Right kidney (tissue), 9 donors: ENCODE results near the gene RPL26.

Experiments used
- DNase-seq: peaks from one replicate; pipeline ENCODE4 v3.0.0-alpha.2; 2016
- long read RNA-seq, 8 donors: transcript quantifications; one replicate each; lab custom pipeline, GENCODE V29; 2026

RPL26 gene
- long read RNA-seq, donor 1, transcript RPL26-214 (4 exons, 528 nt): major isoform, 3,112 of 4,384 reads
- long read RNA-seq, donor 1, transcript RPL26-203 (2 exons, 569 nt): minor isoform, 25 of 4,384 reads
- long read RNA-seq, donor 1, transcript RPL26-202 (2 exons, 456 nt): minor isoform, 193 of 4,384 reads
- long read RNA-seq, donor 1, transcript RPL26-204 (3 exons, 1,002 nt): minor isoform, 146 of 4,384 reads
- long read RNA-seq, donor 1, partial matches to known transcripts: 757 of 4,384 reads
- long read RNA-seq, donor 1, other reads (novel, unspliced or antisense): 118 of 4,384 reads
- long read RNA-seq, donor 2, transcript RPL26-202 (2 exons, 456 nt): minor isoform, 118 of 2,160 reads
- long read RNA-seq, donor 2, transcript RPL26-214 (4 exons, 528 nt): major isoform, 1,489 of 2,160 reads
- long read RNA-seq, donor 2, transcript RPL26-204 (3 exons, 1,002 nt): minor isoform, 53 of 2,160 reads
- long read RNA-seq, donor 2, transcript RPL26-208 (2 exons, 534 nt): minor isoform, 15 of 2,160 reads
- long read RNA-seq, donor 2, partial matches to known transcripts: 399 of 2,160 reads
- long read RNA-seq, donor 2, other reads (novel, unspliced or antisense): 67 of 2,160 reads
- long read RNA-seq, donor 3, transcript RPL26-214 (4 exons, 528 nt): major isoform, 755 of 1,113 reads
- long read RNA-seq, donor 3, transcript RPL26-204 (3 exons, 1,002 nt): minor isoform, 35 of 1,113 reads
- long read RNA-seq, donor 3, transcript RPL26-202 (2 exons, 456 nt): minor isoform, 54 of 1,113 reads
- long read RNA-seq, donor 3, transcript RPL26-208 (2 exons, 534 nt): minor isoform, 8 of 1,113 reads
- long read RNA-seq, donor 3, partial matches to known transcripts: 217 of 1,113 reads
- long read RNA-seq, donor 3, other reads (novel, unspliced or antisense): 34 of 1,113 reads
- long read RNA-seq, donor 4, transcript RPL26-208 (2 exons, 534 nt): minor isoform, 12 of 1,801 reads
- long read RNA-seq, donor 4, transcript RPL26-202 (2 exons, 456 nt): minor isoform, 92 of 1,801 reads
- long read RNA-seq, donor 4, transcript RPL26-214 (4 exons, 528 nt): major isoform, 1,243 of 1,801 reads
- long read RNA-seq, donor 4, transcript RPL26-204 (3 exons, 1,002 nt): minor isoform, 55 of 1,801 reads
- long read RNA-seq, donor 4, partial matches to known transcripts: 302 of 1,801 reads
- long read RNA-seq, donor 4, other reads (novel, unspliced or antisense): 79 of 1,801 reads
- long read RNA-seq, donor 5, transcript RPL26-214 (4 exons, 528 nt): major isoform, 1,703 of 2,343 reads
- long read RNA-seq, donor 5, transcript RPL26-204 (3 exons, 1,002 nt): minor isoform, 50 of 2,343 reads
- long read RNA-seq, donor 5, transcript RPL26-202 (2 exons, 456 nt): minor isoform, 62 of 2,343 reads
- long read RNA-seq, donor 5, transcript RPL26-203 (2 exons, 569 nt): minor isoform, 17 of 2,343 reads
- long read RNA-seq, donor 5, partial matches to known transcripts: 478 of 2,343 reads
- long read RNA-seq, donor 5, other reads (novel, unspliced or antisense): 12 of 2,343 reads
- long read RNA-seq, donor 6, transcript RPL26-214 (4 exons, 528 nt): major isoform, 1,103 of 1,688 reads
- long read RNA-seq, donor 6, transcript RPL26-203 (2 exons, 569 nt): minor isoform, 20 of 1,688 reads
- long read RNA-seq, donor 6, transcript RPL26-204 (3 exons, 1,002 nt): minor isoform, 49 of 1,688 reads
- long read RNA-seq, donor 6, transcript RPL26-202 (2 exons, 456 nt): minor isoform, 106 of 1,688 reads
- long read RNA-seq, donor 6, partial matches to known transcripts: 367 of 1,688 reads
- long read RNA-seq, donor 6, other reads (novel, unspliced or antisense): 30 of 1,688 reads
- long read RNA-seq, donor 7: 0 reads
- long read RNA-seq, donor 8, transcript RPL26-202 (2 exons, 456 nt): minor isoform, 84 of 1,947 reads
- long read RNA-seq, donor 8, transcript RPL26-203 (2 exons, 569 nt): minor isoform, 14 of 1,947 reads
- long read RNA-seq, donor 8, transcript RPL26-204 (3 exons, 1,002 nt): minor isoform, 54 of 1,947 reads
- long read RNA-seq, donor 8, transcript RPL26-214 (4 exons, 528 nt): major isoform, 1,388 of 1,947 reads
- long read RNA-seq, donor 8, partial matches to known transcripts: 305 of 1,947 reads
- long read RNA-seq, donor 8, other reads (novel, unspliced or antisense): 92 of 1,947 reads

DNA sequence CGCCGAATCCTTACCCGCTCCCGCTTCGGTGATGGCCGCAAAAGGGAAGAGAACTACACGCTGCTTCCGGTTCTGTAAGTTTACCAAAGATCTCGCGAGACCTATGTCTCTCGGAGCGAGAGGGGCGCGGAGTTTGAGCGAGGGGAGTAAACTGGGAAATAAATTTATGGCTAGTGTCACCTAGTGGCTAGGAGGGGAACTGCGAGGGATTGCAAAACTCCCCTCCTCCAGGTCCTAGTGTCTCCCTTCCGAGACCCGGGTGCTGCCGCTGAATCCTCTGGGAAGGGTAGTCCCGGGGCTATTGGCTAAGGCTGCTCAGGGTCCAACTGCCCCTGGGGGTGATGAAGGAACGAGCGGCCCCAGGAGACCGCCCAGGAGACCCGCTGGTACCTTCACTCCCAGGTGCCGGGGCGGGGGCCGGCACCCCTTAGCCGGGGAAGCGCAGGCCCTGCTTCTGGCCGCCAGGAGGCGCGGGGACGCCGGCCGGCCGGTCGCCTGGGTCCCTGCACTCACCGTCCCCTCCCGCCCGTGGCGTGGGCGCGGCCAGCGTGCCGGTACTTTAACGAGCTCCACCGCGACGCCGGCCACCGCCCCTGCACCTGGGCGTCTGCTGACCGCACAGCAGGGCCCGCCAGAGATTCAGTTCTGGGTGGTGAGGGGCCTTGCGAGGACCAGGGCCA is at the start of gene RPL26:
Gene RPL26, minus strand, starts transcription at position 51 of the 680 bp plus-strand sequence. CDS start 883 bp downstream, outside the sequence.
- peak; percentile 99 for DNase-seq

GRCh38 chr17:8430966-8431365 is 48.0 kb upstream of the RPL26 start:
- DNase-seq: no peak

- no peak for DNase-seq
Measured at GRCh38 chr17:8426802-8427201, 43.8 kb upstream of the RPL26 start.

- DNase-seq: no peak
Measured at GRCh38 chr17:8426094-8426720, 43.2 kb upstream of the RPL26 start.

DNA sequence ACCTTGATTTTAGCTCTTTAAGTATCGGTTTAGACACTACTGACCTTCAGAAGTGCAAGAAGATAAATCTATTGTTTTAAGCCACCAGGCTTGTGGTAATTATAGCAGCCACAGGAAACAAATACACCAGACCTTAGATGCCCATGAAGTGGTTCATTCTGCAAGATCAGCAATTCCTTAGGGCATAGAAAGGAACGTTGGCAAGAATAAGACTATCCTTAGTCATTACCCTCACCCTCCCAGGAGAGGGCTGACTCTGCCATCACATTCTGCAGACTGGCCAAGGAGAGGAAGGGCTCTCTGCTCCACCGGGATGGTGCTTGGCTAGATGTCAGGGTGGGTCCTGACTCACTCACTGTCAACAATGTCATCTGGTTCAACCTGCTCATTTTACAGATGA is 38.6 kb upstream of the RPL26 start:
- DNase-seq: no peak

- peak; percentile 8 for DNase-seq
Measured at GRCh38 chr17:8420041-8420934, 37.3 kb upstream of the RPL26 start.

DNA sequence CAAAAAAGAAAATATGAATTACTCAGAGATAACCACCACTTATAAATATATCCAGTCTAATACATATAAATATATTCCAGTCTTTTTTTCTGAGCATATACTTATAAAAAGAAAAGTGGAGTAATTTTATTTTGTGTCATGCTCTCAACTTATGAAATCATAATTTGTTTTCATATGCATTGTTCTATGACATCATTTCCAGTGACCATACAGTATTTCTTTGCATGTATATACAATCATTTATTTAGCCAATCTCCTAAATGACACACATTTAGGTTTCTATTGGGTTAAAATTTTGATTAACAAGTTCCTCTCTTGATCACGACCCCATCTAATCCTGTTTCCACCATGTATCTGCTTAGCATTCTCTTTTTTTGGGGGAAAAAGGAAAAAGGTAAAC is 36.3 kb upstream of the RPL26 start:
- DNase-seq: no peak

DNA sequence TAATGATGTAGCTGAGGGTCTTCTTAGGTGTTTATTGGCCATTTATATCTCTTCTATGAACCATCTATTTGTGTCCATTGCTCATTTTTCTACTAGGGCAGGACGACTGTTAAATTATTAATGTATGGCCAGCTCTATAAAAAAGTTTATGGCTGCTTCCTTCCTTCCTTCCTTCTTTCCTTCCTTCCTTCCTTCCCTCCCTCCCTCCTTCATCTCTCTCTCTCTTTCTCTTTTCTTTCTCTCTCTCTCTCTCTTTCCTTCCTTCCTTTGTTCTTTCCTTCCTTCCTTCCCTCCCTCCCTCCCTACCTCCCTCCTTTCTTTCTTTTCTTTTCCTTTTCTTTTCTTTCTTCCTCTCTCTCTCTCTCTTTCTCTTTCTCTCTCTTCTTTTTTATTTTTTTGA is 35.5 kb upstream of the RPL26 start:
- no peak for DNase-seq

DNA sequence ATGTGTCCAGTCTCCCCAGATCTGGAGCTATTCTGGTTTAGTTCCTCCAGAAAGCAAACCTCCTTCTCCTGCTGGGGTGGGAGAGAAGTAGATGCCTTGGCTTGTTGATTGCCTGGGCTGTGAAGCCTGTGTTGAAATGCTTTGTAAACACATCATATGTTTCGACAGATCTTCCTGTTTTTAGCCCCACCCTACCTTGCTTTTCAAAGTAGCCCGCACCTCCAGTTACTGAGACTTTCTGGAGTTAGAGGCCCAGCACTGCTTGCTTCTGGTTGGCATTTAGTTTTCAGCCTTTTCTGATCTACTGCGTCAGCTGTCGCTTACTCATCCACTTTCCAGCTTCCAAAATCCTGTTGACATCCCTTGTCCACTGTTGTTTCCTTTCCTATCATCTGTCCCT is 34.8 kb upstream of the RPL26 start:
- no peak for DNase-seq

- DNase-seq: no peak
Measured at GRCh38 chr17:8413938-8414337, 30.9 kb upstream of the RPL26 start.

DNA sequence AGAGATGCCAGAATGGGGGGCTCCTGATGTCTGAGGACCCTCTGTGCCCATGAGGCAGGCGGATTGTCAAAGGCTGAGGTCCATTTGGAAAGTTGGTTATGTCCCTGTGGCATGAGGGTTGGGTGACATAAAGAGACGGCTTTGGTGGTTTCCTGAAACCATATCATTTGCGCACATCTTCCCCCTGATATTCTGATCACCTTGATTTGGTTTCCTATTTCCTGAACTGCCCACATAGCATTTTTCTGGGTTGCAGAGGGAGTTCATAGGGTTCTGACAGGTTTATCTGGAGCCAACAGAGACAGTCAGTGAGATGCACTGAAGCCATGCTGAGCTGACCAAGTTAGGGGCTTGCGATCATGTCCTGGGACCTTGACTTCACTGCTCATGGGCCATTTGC is 30.3 kb upstream of the RPL26 start:
- no peak for DNase-seq

GRCh38 chr17:8412089-8412488 is 29.1 kb upstream of the RPL26 start:
- no peak for DNase-seq

DNA sequence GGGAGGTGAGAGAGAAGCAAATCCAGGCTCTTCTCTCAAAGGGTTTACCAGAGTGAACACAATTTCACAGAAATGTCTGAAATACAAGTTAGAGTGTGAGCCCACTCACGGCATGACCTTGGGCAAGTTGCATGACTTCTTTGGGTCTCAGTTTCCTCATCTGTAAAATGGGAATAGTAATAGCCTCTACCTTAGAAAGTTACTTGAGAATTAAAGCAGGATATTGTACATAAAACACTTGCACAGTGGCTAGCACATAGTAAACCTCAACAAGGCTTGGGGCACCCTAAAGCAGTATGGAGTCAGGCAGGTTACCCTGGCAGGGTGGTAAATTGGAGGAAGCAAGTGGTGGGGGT is 27.9 kb upstream of the RPL26 start:
- no peak for DNase-seq

GRCh38 chr17:8409966-8410882 is 27.2 kb upstream of the RPL26 start:
- DNase-seq: peak; percentile 61

- no peak for DNase-seq
Measured at GRCh38 chr17:8408371-8408770, 25.4 kb upstream of the RPL26 start.

DNA sequence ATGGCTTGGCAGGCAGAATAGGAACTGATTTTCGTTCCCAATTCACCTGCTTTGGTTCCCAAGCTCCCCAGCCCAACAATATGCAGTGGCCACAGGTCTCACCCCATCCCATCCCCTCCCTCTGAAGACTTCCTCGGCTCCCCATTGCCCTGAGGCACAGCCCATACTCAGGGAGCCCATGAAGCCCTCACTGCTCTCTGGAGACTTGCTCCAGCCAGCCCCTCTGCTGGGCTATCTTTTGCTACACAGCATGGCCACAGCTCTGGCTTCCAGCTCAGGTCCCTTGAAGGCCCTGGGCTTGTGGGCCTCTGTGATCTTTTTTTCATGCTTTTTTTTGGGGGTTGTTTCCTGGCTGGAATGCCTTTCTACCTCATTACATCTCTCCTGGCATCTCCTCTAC is 23.2 kb upstream of the RPL26 start:
- DNase-seq: no peak

DNA sequence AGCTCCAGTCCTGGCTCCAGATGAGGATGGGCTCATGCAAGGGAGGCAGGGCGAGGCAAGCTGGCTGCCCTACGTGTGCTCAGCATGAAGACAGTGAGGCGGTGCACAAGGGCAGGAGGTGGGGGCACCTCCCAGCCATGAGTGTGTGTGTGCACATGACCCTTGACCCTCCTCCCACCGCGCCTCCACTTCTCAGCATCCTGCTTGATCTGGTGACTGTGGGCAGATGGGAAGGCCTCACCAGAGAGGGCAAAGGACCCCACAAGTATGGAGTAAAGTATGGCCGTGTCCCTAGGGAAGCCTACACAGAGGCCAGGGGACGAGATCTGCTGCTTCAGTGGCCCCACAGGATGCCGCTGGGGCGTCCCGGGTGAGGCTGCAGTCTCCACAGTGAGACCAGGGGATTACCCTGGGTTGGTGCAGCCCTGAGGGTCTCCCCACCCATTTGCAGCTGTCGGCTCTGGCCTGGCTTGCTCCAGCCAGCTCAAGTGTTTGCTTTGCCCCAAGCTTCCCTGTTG is 22.6 kb upstream of the RPL26 start:
- DNase-seq: no peak
